Endodermal cell (in vitro differentiated cells): Measurements from ENCODE around the gene MYL5. TPM values are rescaled to one million over a fixed set of nuclear protein-coding genes. Genes with fewer than 3 reads are reported as not detected.

Source experiments
- DNase-seq: peaks from one replicate; pipeline ENCODE4 v3.0.0-alpha.2; 2017
- H3K27ac ChIP-seq: 2 replicates; pipeline ENCODE4 v1.5.1; 2013; ENCODE audit warnings: mild to moderate bottlenecking, low read depth, low read length, moderate library complexity
- H3K27me3 ChIP-seq: 2 replicates; pipeline ENCODE4 v1.6.1; 2013; ENCODE audit warnings: mild to moderate bottlenecking, low read length, moderate library complexity; ENCODE audit not compliant: insufficient read depth, control insufficient read depth, poor library complexity, severe bottlenecking
- H3K36me3 ChIP-seq: 2 replicates; pipeline ENCODE4 v1.7.0; 2013; ENCODE audit warnings: mild to moderate bottlenecking, low read length, moderate library complexity; ENCODE audit not compliant: control insufficient read depth, insufficient read depth
- H3K4me1 ChIP-seq: one replicate; pipeline ENCODE4 v1.7.0; 2013; ENCODE audit warnings: low read length; ENCODE audit not compliant: control insufficient read depth, insufficient read depth
- H3K4me3 ChIP-seq: 2 replicates; pipeline ENCODE4 v1.5.1; 2013; ENCODE audit warnings: mild to moderate bottlenecking, low read length, moderate library complexity
- H3K9ac ChIP-seq: 2 replicates; pipeline ENCODE4 v1.6.1; 2013; ENCODE audit warnings: mild to moderate bottlenecking, low read length, moderate library complexity; ENCODE audit not compliant: poor library complexity, severe bottlenecking; ENCODE audit errors: extremely low read depth
- H3K9me3 ChIP-seq: 2 replicates; pipeline ENCODE4 v1.6.1; 2013; ENCODE audit warnings: mild to moderate bottlenecking, low read length, moderate library complexity; ENCODE audit not compliant: control insufficient read depth
- H3K27ac Mint-ChIP-seq: 2 replicates; pipeline ENCODE4 v1.8.0; 2020; ENCODE audit warnings: mixed read lengths
- H3K27me3 Mint-ChIP-seq: 2 replicates; pipeline ENCODE4 v1.8.0; 2021; ENCODE audit warnings: mild to moderate bottlenecking, mixed read lengths; ENCODE audit not compliant: insufficient read depth
- H3K36me3 Mint-ChIP-seq: 2 replicates; pipeline ENCODE4 v1.8.0; 2020; ENCODE audit warnings: low read depth, mixed read lengths
- H3K4me1 Mint-ChIP-seq: 2 replicates; pipeline ENCODE4 v1.8.0; 2020; ENCODE audit warnings: mixed read lengths
- H3K4me3 Mint-ChIP-seq: 2 replicates; pipeline ENCODE4 v1.8.0; 2020; ENCODE audit warnings: mild to moderate bottlenecking, moderate library complexity, mixed read lengths
- H3K9me3 Mint-ChIP-seq: 2 replicates; pipeline ENCODE4 v1.8.0; 2020; ENCODE audit warnings: mild to moderate bottlenecking, mixed read lengths
- WGBS, 2 experiments: methylation state at CpG; one replicate each; pipeline versions ENCODE4 v1.1.5 to v1.1.7; 2013; ENCODE audit warnings: missing lambda C conversion rate in 2 of 2, mixed read lengths in 1 of 2; ENCODE audit not compliant: insufficient coverage in 1 of 2, insufficient read length in 1 of 2; 5-methylcytosine and 5-hydroxymethylcytosine counted together
- total RNA-seq, 2 donors: library from RNA; stranded (reverse); fragmentation: NEBNext Ultra II Directional in 1 of 2; extraction: Animal tissue kit (Norgen Biotek cat#: 25700) in 1 of 2; gene quantifications; 2 replicates in 1 of 2; 3 replicates in 1 of 2; pipeline ENCODE4 v1.2.1, GENCODE V29; 2021
- TF ChIP-seq, protein P1 (sequence below): fragments of 200-600 bp; sonication (generic); conservative IDR thresholded peaks from 2 replicates; pipeline ENCODE4 v1.5.0; 2021; ENCODE audit warnings: antibody characterized with exemption, mild to moderate bottlenecking

MYL5 gene
- total RNA-seq, 2 donors from 2014 or later: 20.0 to 23.4 TPM

GRCh38 chr4:665381-665750, 9.0 kb upstream of the MYL5 start:
- H3K27me3 Mint-ChIP-seq: no peaks in the 10 kb centered on the region
- Histone ChIP-seq H3K27me3 (no peaks in the 10 kb centered on the region), H3K4me3 (no peak overlapping the region), H3K27ac (no peak overlapping the region), H3K9ac (no peak overlapping the region), H3K36me3 (no peaks in the 10 kb centered on the region), H3K9me3 (no peaks in the 10 kb centered on the region), H3K4me1 (no peaks in the 10 kb centered on the region)
- TF ChIP-seq, protein P1, sequence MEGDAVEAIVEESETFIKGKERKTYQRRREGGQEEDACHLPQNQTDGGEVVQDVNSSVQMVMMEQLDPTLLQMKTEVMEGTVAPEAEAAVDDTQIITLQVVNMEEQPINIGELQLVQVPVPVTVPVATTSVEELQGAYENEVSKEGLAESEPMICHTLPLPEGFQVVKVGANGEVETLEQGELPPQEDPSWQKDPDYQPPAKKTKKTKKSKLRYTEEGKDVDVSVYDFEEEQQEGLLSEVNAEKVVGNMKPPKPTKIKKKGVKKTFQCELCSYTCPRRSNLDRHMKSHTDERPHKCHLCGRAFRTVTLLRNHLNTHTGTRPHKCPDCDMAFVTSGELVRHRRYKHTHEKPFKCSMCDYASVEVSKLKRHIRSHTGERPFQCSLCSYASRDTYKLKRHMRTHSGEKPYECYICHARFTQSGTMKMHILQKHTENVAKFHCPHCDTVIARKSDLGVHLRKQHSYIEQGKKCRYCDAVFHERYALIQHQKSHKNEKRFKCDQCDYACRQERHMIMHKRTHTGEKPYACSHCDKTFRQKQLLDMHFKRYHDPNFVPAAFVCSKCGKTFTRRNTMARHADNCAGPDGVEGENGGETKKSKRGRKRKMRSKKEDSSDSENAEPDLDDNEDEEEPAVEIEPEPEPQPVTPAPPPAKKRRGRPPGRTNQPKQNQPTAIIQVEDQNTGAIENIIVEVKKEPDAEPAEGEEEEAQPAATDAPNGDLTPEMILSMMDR: no peak
- H3K36me3 Mint-ChIP-seq: peaks cover 7% of the 10 kb centered on the region
- WGBS, 2 experiments: 88 to 91% methylated on average over 11 to 12 of the region's 12 CpGs
- H3K27ac Mint-ChIP-seq: no peak overlapping the region
- peak overlapping the region; percentile 66 for H3K4me3 Mint-ChIP-seq
- peak; percentile 37 for DNase-seq
- no peaks in the 10 kb centered on the region for H3K9me3 Mint-ChIP-seq
- H3K4me1 Mint-ChIP-seq: no peaks in the 10 kb centered on the region

- H3K36me3 ChIP-seq: no peaks in the 10 kb centered on the region
- H3K4me3 Mint-ChIP-seq: no peak overlapping the region
- no peak overlapping the region for H3K9ac ChIP-seq
- TF ChIP-seq, protein P1: no peak
- no peak overlapping the region for H3K27ac Mint-ChIP-seq
- no peaks in the 10 kb centered on the region for H3K27me3 Mint-ChIP-seq
- H3K4me1 ChIP-seq: no peaks in the 10 kb centered on the region
- H3K4me3 ChIP-seq: no peak overlapping the region
- H3K9me3 ChIP-seq: no peaks in the 10 kb centered on the region
- 85 to 91% methylated on average over 7 to 22 of the region's 22 CpGs for WGBS, 2 experiments
- peak; percentile 54 for DNase-seq
- no peaks in the 10 kb centered on the region for H3K4me1 Mint-ChIP-seq
- no peaks in the 10 kb centered on the region for H3K9me3 Mint-ChIP-seq
- peaks cover 9% of the 10 kb centered on the region for H3K36me3 Mint-ChIP-seq
- H3K27ac ChIP-seq: no peak overlapping the region
- H3K27me3 ChIP-seq: no peaks in the 10 kb centered on the region
Observed at GRCh38 chr4:665751-666435, 8.4 kb upstream of the MYL5 start.

GRCh38 chr4:666436-666810, 7.9 kb upstream of the MYL5 start:
- Histone ChIP-seq H3K36me3 (peaks cover 1% of the 10 kb centered on the region), H3K27ac (no peak overlapping the region), H3K9ac (no peak overlapping the region), H3K4me1 (no peaks in the 10 kb centered on the region), H3K27me3 (no peaks in the 10 kb centered on the region), H3K9me3 (no peaks in the 10 kb centered on the region), H3K4me3 (no peak overlapping the region)
- no peaks in the 10 kb centered on the region for H3K9me3 Mint-ChIP-seq
- TF ChIP-seq, protein P1: no peak
- H3K27me3 Mint-ChIP-seq: no peaks in the 10 kb centered on the region
- peaks cover 11% of the 10 kb centered on the region for H3K36me3 Mint-ChIP-seq
- H3K4me1 Mint-ChIP-seq: no peaks in the 10 kb centered on the region
- H3K4me3 Mint-ChIP-seq: no peak overlapping the region
- DNase-seq: peak; percentile 48
- 91 to 92% methylated on average over 18 to 22 of the region's 22 CpGs for WGBS, 2 experiments
- H3K27ac Mint-ChIP-seq: no peak overlapping the region
